HG03139 (cell line): Measurements from ENCODE around the gene MSI2.
A peak's percentile ranks its signal among the peaks of the same experiment; 100 is the strongest.

Experiments used
- ATAC-seq: cut with Tn5 transposase; IDR thresholded peaks from one replicate; pipeline ENCODE4 v1.9.1; 2021; ENCODE audit not compliant: unreplicated experiment

Gene MSI2

DNA sequence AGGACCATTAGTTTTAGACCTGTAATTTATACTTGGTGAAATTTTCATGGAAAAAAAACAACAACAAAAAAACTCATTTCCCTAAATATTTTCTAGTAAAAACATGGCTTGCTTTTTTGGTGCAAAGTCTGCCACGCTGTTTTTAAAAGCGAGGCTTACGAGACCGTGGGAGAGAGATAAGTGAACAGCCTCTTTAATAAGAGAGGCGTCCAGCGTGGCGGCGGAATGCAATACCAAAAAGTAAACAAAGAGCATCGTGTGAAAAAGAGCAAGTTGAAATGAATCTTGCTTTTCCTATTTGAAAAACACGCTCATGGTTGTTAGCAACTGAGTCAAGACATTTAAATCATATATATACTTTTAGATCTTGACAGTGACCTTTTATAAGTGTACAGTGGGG lies 10.5 kb upstream of the MSI2 start:
- ATAC-seq: no peak

DNA sequence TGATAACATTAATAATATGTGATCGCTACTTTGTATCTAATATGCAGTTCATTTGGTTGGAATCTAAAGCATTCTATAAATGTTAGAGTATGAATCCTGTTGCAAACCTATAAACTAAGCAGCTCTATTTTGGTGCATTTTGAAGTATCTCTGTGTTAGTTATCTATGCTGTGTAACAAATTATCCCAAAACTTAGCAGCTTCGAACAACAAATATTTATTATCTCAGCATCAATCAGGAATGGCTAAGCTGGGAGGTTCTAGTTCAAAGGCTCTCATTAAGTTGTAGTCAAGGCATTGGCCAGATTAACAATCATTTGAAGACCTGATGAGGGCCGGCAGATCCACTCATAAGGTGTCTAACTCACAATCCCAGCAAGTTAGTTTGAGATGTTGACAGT lies 10.1 kb upstream of the MSI2 start:
- no peak for ATAC-seq

DNA sequence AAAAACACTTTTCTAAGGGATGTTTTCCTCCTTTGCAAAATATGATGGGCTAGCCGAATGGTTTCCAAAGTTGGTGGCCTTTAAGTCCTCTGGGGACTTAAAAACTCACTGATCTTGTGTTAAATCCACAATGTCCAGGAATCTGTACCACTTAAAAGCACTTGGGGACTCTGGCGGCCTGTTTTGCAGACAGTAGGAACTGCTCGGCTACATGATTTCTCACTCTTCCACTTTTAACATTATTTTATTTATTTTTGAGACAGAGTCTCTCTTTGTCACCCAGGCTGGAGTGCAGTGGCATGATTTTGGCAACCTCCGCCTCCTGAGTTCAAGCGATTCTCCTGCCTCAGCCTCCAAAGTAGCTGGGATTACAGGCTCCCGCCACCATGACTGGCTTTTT lies 9.1 kb upstream of the MSI2 start:
- no peak for ATAC-seq

DNA sequence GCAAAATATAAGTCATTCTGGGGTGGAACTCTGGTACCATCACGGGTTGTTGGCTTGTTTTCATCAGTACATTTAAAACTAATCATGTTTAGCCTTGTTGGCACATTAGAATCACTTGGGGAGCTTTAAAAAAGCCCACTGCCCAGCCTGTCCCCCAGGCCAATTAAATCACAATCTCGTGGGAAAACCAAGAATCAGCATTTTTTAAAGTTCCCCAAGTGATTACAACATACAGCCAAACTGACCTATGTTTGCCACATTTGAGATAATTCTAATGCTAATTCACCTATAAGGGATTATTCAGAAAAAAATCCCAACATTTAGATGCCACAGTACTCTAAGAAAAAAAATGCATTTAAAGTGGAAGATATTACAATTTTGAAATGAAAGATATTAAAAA lies 8.4 kb upstream of the MSI2 start:
- ATAC-seq: no peak

DNA sequence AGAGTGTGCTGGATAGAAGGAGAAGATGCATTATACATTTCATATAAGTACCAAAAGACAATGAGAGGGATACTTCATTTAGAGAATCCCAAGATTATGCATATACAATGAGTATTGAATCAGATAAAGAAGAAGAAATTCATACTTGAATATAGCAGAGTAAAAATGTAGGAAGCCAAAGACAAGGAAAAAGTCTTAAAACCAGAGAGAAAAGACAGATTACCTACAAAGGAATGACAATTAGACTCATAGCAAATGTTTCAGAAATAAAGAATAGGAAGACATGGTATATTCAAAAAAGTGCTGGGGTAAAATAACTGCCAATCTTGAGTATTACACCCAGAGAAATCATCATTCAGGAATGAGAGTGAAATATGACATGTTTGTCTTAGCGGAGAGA lies 6.8 kb upstream of the MSI2 start:
- no peak for ATAC-seq

DNA sequence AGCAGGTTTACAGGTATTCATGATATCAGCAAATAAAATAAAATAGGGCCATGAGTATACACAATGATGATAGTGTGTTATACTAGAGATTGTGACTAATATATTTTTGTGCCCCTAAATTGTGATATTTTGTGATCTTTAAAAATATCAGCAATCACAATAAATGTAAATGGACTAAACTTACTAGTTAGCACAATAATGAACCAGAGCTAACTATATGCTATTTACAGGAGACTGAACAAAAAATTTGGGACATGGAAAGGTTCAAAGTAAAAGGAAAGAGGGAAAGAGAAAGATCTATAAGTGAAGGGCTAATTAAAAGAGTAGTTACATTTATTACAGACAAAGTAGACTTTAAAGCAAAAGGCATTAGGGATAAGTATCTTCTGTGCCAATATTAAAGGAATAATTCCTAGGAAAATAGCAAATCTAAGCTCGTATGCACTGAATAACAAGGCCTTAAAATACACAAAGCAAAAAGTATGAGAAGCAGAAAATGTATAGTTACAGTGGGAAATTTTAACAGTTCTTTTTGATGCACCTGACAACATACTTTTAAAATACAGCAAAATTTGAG lies 5.0 kb upstream of the MSI2 start:
- no peak for ATAC-seq

DNA sequence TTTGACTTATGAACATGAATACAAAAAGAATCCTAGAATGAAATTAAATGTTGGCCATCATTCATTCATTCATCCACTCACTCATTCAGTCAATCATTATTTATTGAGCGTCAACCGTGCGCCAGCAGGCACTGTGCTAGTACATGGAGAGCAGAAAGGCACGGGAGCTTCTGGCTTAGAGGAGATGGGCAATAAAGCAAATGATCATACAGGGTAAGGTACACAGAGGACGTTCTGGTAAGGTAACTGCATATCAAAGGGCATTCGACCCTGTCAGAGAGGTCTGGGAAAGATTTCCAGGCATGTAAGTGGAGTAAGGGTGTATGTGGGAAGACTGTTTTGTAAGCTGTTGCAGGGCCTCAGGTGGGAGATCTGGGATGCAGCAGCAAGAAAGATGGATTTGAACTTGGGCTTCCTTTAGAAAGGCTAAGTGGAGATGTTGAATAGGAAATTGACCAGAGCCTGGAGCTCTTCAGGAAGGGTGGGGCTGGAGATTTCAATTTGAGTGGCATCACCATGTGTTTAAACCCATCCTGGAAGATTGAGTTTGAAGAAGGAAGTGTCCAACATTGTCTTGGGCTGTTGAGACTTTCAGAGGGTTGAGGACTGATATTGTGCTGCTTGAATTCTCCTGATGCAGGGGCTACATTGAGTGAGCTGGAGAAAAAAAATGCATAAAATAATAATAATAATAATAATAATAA lies 2.8 kb upstream of the MSI2 start:
- no peak for ATAC-seq

DNA sequence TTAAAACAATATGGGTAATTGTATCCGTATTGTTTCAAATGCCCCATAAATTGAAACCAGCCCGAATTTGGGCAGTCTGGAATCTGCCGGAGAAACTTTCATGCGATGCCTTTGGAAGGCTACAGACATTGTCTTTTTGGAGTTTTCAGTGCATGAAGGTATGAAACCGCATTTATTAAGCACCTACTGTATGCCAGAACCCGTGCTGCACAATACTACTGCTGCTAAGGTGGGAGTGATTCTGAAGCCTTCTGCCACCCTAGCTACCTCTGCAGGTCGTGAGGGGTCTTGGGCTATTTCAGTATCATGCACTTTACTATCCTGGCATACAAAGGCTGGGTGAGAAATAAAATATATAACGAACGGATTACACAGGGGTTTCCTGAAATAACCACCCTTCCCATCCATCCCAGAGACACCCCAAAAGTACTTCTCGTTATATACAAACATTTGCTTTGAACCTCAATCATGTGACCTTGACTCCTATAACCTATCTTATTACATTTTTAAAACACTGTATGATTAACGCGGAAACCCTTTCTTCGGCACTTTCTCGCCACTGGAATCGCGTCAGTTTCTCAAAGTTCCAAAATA lies 1.0 kb upstream of the MSI2 start:
- ATAC-seq: no peak

DNA sequence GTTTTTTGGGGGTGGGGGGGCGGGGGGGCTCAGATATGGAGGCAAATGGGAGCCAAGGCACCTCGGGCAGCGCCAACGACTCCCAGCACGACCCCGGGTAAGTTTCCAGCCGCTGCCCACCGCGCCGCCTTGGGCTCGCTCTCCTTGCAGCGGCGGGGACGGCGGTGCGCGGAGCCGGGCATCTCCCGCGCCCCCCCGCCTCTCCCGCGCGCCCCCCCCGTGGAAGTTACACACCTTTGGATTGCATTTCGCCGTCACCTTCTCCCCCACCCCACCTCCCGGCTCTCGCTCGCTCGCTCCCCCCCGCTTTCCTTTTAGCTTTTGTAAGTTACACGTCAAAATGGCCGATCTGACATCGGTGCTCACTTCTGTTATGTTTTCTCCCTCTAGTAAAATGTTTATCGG lies 387 bp downstream of the MSI2 start:
- peak; percentile 1 for ATAC-seq

DNA sequence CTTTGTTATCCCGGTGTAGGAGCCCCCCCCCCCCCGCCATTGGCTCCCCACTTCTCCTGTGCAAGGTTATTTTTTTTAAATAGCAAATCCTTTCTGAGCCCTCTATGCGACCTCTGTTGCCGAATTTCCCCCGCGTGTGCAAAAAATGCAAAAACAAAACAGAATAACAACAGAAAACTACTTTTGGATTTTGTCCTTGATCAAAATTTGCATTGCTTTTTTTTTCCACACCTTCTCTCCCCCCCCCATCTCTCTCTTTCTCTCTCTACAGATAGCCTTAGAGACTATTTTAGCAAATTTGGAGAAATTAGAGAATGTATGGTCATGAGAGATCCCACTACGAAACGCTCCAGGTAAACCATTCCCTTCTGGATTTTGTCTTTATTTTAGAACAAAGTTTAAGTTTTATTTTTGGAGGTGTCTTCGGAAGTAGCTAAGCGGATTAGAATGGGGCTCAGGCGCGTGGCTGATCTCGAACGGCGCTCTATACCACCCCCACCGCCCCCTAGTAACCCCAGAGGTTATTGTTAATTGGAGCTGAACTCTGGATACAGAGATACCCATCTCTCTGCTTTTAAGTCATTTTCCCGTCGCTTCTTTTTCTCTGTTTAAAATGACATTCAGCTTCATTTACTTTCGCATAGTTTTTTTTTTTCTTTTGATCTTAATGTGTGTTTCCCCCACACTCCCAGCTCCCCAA lies 1.0 kb downstream of the MSI2 start:
- no peak for ATAC-seq

DNA sequence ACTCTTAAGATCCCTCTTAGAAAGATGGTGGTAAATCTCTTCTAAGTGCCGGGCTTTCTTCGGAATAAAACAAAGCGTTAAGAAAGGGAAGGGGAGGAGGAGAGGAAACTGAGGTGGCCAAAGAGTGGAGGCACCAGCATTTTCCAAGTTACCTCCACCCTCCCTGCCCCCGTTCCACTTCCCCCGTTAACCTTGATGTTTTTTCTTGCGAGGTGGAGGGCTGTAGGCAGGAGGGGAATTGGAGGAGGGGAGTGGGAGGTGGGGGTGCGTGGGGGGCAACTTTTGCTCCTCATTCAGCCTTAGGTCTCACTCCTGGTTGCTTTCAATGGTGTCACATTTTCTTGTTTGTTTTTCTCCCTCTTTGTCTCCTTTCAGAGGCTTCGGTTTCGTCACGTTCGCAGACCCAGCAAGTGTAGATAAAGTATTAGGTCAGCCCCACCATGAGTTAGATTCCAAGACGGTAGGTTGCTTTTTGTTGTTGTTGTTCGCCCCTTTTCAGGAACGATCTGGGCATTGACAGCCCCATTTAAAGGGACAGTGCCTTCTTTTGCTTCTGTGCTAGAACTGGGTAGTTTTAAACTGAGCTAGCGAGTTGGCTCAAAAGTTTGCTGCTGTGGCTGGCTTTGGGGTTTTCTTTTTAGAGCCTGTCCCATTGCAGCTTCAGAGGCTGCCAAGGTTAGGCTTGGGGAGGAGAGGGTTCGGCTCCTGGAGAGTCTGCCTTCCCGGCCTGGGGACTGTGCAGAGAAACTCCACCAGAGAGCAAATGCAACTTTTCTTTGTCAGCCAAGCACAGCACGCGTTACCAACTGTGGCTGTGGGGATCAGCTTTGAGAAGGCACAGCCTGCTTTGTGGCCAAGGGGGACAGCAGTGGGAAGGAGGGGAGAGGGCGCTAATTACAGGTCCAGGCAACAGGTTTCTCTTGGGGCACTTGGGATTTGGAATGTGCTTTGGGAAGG lies 1.9 kb downstream of the MSI2 start:
- ATAC-seq: no peak

DNA sequence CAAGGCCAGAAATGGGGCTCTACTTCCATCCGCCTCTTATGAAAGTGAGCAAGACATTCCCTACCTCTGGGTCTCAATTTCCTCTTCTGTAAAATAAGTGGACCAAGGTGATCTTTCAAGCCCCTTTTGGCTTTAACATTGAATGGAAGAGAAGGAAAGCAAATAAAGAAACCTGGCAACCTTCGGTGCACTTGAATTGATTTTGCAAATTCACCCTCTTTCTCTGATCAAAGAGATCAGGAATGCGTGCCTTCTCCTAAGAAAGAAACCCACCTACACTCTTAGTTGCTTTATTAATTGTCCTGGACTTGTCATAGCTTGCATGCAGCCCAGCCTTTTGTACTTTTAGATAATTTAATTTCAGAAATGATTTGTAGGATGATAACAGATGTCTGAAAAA lies 3.0 kb downstream of the MSI2 start:
- ATAC-seq: no peak

DNA sequence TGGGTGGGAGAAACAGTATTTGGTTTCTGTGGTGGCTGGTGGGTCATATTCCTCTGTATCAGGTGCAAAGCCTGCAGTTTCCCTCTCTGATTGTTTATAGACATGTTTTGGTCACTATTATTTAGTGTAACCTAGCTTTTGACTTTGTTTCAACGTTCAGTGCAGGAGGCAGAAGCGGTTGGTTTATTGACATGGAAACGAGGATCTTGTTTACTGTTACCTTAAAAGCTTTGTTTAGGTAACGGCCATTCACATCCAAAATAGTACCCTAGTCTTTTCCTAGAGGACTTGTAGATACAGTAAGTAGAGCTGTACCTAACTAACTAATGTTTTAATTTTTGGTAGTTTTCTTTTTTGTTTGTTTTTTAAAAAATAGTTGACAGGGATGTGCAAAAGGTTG lies 3.5 kb downstream of the MSI2 start:
- no peak for ATAC-seq

DNA sequence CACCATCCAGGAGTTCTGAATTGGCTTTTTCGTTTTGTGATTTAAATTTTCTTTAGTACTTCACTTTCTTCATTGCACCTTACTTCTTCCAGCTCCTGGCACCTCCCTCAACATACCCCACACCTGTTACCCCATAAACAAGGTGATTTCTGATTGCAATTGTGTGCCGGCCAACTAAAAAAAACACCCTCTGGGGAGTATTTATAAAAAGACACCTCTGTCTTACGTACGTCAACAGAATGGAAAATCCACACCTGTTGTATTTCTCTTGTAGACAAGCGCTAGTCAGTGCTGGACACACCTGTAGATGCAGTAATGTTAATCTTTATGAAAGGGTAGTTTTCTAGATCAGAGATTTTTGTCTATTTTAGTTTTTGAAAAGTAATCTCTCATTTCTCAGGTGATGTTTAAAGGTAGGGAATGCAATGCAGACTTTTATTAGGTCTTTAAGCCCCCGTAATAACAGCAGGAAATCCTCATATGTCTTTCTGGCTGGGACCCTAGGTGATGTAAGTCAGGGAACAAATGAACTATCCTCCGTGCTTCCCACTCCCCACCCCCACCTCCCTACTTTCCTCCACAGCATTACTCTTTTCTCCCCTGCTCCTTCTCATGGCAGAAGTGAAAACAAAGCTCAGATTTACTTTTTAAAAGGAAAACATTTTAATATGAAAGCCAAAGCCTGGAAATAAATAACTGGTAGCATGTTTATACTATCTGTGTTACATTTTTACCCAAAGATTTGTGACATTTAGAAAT lies 4.2 kb downstream of the MSI2 start:
- no peak for ATAC-seq

DNA sequence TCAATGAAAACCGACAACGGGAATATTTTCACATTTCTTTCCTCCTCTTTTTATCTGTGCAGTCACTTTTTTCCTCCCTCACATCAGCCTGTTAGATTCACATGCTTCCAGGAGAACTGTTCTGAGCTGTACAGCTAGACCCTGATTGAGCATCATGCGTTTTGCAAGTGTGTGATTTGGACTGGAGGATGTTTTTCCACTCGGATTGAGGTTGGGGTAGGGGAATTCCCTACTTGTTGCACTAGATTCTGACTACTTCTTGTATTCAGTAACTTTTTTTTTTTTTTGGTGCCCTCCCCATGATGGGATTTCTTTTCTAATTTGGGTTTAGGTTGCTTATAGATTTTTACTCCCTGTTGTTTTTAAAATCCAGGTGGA lies 4.8 kb downstream of the MSI2 start:
- no peak for ATAC-seq

DNA sequence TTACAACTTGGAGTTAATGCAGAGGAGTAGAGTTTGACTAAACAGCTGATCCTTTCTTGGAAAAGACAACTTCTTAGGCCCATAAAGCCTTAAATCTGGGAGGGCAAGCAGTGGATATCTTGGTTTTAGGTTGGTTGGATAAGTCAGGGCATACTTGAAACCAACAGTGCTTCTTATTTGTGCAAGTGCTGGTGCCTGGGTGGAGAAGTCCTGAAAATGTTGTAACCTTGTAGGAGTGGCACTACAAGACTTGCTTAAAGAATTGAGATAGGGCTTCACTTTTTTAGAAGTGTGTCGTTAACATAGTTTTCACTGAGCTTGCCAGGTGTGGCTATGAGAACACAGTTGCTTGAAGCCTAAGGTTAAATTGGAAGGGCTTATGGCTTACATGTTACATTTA lies 6.2 kb downstream of the MSI2 start:
- ATAC-seq: no peak

DNA sequence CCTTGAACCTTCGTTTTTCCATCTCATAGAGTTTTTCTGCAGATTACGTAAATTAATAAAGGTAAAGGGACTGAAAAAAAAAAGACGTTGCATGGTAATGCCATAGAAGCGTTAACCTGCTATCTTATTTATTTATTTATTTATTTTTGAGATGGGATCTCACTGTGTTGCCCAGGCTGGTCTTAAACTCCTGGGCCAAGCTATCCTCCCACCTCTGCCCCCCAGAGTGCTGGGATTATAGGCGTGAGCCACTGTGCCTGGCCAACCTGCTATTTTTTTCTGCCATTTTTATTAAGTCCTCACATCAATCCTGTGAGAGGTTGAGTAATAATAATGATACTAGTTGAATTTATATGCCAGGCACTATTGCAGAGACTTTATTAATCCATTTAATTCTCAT lies 7.9 kb downstream of the MSI2 start:
- ATAC-seq: no peak

DNA sequence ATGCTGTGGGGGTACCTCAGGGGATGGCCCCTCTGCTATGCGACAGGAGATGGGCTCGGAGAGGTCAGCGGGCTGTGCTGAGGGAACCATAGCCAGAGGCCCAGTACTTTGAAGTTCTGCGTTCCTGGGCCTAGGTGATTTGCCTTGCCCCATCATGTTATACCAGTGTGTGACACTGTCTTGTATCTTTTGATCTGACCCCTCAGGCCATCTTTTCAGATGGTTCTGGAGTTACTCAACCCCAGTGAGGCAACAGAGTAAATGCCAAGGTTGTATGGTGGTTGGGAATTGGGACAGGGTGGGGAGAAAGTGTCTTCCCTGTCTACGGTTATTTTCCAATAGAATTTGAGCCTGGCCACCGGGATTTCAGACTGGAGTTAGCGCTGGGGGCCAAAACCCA lies 8.5 kb downstream of the MSI2 start:
- no peak for ATAC-seq

DNA sequence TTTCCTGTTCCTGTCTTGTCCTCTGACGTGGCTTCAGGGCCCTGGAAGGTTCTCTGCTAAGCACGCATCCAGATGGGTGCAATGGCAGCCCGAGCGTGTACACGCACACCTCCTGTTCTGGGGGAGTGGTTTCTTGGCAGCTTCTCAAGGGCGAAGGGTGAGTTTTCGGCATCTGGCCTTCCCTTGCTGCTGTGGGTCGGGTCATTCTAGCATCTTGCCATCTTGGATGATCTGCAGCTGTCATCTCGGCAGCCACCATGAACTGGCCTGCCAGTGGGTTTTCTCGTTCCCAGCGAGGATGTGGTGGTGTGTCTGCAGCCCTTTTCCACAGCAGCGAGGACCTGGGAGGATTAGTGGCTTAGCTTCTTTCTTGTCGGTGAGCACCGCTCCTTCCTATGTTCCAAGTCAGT lies 10.6 kb downstream of the MSI2 start:
- no peak for ATAC-seq

DNA sequence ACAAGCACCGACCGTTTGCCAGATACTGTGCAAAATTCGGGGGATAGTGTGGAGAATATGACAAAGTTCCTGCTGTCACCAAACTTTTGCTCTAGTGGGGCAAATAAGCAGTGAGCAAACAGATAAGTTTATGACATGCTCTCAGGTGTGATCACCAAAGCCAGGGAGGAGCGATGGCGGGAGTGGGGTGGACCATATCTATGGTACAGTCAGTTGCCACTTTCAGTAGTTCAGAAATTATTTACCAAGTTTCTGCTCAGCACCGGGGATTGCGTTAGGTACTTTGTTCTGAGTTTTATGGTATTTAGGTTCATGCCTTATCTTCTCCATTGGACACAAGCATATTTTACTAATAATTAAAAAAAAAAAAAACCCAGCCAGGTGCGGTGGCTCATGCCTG lies 11.9 kb downstream of the MSI2 start:
- no peak for ATAC-seq
